PC-3 (cell line): Measurements from ENCODE around the gene NATD1. TPM values are rescaled to one million over a fixed set of nuclear protein-coding genes. Genes with fewer than 3 reads are reported as not detected.

ENCODE experiments used
- ATAC-seq: fragments of 200-7000 bp; cut with Tn5 transposase; 2 replicates; pipeline ENCODE4 v1.9.1; 2020; ENCODE audit warnings: mild to moderate bottlenecking, moderate library complexity
- BruUV-seq: library from RNA; stranded (reverse); fragments of 400-500 nt; replicated peaks from 2 replicates; lab custom pipeline; 2021; lab: Mats Ljungman, UMichigan
- CTCF ChIA-PET: fragments of 300-600 bp; sonication (Branson Sonifier 250); formaldehyde crosslinking; loops from one replicate; lab custom pipeline; 2022; ENCODE audit warnings: antibody characterized with exemption; lab: Charles Lee
- POLR2A ChIA-PET: fragments of 300-600 bp; sonication (Branson Sonifier 250); formaldehyde crosslinking; loops from one replicate; lab custom pipeline; 2022; ENCODE audit warnings: antibody characterized with exemption; ENCODE audit not compliant: unreplicated experiment; lab: Charles Lee
- DNase-seq: peaks from one replicate; pipeline ENCODE4 v3.0.0-alpha.2; 2015
- H2AFZ ChIP-seq: fragments of 300-600 bp; sonication (generic); 2 replicates; pipeline ENCODE4 v1.6.0; 2016; ENCODE audit warnings: antibody characterized with exemption, low read length
- H3F3A ChIP-seq: fragments of 300-600 bp; sonication (generic); one replicate; pipeline ENCODE4 v1.6.0; 2017; ENCODE audit warnings: antibody characterized with exemption, low read length, control low read depth, mild to moderate bottlenecking; ENCODE audit not compliant: unreplicated experiment
- H3K27ac ChIP-seq: fragments of 300-600 bp; sonication (generic); 2 replicates; pipeline ENCODE4 v1.5.1; 2016; ENCODE audit warnings: mild to moderate bottlenecking, low read length
- H3K27me3 ChIP-seq: fragments of 300-600 bp; sonication (generic); 2 replicates; pipeline ENCODE4 v1.6.1; 2016; ENCODE audit warnings: low read length, mixed read lengths
- H3K36me3 ChIP-seq: fragments of 300-600 bp; sonication (generic); 2 replicates; pipeline ENCODE4 v1.6.1; 2016; ENCODE audit warnings: low read depth, mixed run types, low read length, mixed read lengths
- H3K4me1 ChIP-seq: fragments of 300-600 bp; sonication (generic); 2 replicates; pipeline ENCODE4 v1.5.1; 2016; ENCODE audit warnings: low read length; ENCODE audit not compliant: insufficient read depth
- H3K4me2 ChIP-seq: fragments of 300-600 bp; sonication (generic); 2 replicates; pipeline ENCODE4 v1.6.0; 2016; ENCODE audit warnings: low read length
- H3K4me3 ChIP-seq: fragments of 300-600 bp; sonication (generic); 2 replicates; pipeline ENCODE4 v1.5.1; 2016; ENCODE audit warnings: mild to moderate bottlenecking, low read length, mixed read lengths
- H3K79me2 ChIP-seq: fragments of 300-600 bp; sonication (generic); 2 replicates; pipeline ENCODE4 v1.6.1; 2017; ENCODE audit warnings: low read length, mixed read lengths
- H3K9ac ChIP-seq: fragments of 300-600 bp; sonication (generic); 2 replicates; pipeline ENCODE4 v1.6.0; 2016; ENCODE audit warnings: mild to moderate bottlenecking, low read length
- H3K9me2 ChIP-seq: fragments of 300-600 bp; sonication (generic); replicated peaks from 2 replicates; pipeline ENCODE4 v1.6.1; 2016; ENCODE audit warnings: mixed run types, low read length, mixed read lengths
- H3K9me3 ChIP-seq: fragments of 300-600 bp; sonication (generic); 2 replicates; pipeline ENCODE4 v1.6.1; 2016; ENCODE audit warnings: low read length, mixed read lengths
- H4K20me1 ChIP-seq: fragments of 300-600 bp; sonication (generic); 2 replicates; pipeline ENCODE4 v1.6.1; 2016; ENCODE audit warnings: low read length, mixed read lengths
- CTCF ChIP-seq: fragments of 300-600 bp; sonication (generic); conservative IDR thresholded peaks from 2 replicates; pipeline ENCODE4 v1.5.1; 2017; ENCODE audit warnings: antibody characterized with exemption, low read depth, mild to moderate bottlenecking, low read length
- EZH2 ChIP-seq: fragments of 300-600 bp; sonication (generic); IDR thresholded peaks from one replicate; pipeline ENCODE4 v1.6.1; 2017; ENCODE audit warnings: antibody characterized with exemption, mild to moderate bottlenecking, low read length; ENCODE audit not compliant: unreplicated experiment
- EZH2phosphoT487 ChIP-seq: fragments of 300-600 bp; sonication (generic); IDR thresholded peaks from 2 replicates; pipeline ENCODE4 v1.6.1; 2018; ENCODE audit warnings: mild to moderate bottlenecking, antibody characterized with exemption, low read length, borderline replicate concordance
- intact Hi-C: fragments of 100-400 bp; cut with micrococcal nuclease; formaldehyde crosslinking; loops from 2 replicates; pipeline ENCODE4 v1.9.0; 2023
- total RNA-seq: library from RNA; depleted of rRNA; stranded (reverse); fragments of >200 nt; gene quantifications from 2 replicates; pipeline ENCODE4 v1.2.3, GENCODE V29; 2014

NATD1 gene
- total RNA-seq, 1 experiment from 2014 or later = 0.73 TPM

GRCh38 chr17:21263376-21263775, 10.2 kb upstream of the NATD1 start:
- ATAC-seq (no peak), DNase-seq (peak; percentile 61)
- BruUV-seq = no TSS peak
- no peak overlapping the region for H3K9ac ChIP-seq
- ChIA-PET POLR2A (no interaction called here), CTCF (no interaction called here)
- no peak overlapping the region for H3K4me3 ChIP-seq
- no peak overlapping the region for H3K27ac ChIP-seq
- no peaks in the 10 kb centered on the region for H3K79me2 ChIP-seq
- TF ChIP-seq EZH2phosphoT487 = no peak
- H2AFZ ChIP-seq = no peak overlapping the region
- no peaks in the 10 kb centered on the region for H3K36me3 ChIP-seq
- H3K4me2 ChIP-seq = no peak overlapping the region
- intact Hi-C loops = no loop called here
- no peaks in the 10 kb centered on the region for H3K4me1 ChIP-seq
- no peaks in the 10 kb centered on the region for H3K27me3 ChIP-seq
- H3K9me2 ChIP-seq = no peaks in the 10 kb centered on the region
- no peaks in the 10 kb centered on the region for H4K20me1 ChIP-seq
- no peaks in the 10 kb centered on the region for H3K9me3 ChIP-seq
- H3F3A ChIP-seq = no peaks in the 10 kb centered on the region

GRCh38 chr17:21262259-21262993, 9.2 kb upstream of the NATD1 start:
- Histone ChIP-seq H3K9me3 (no peaks in the 10 kb centered on the region), H3K79me2 (no peaks in the 10 kb centered on the region), H3F3A (no peaks in the 10 kb centered on the region), H3K36me3 (no peaks in the 10 kb centered on the region), H3K4me1 (no peaks in the 10 kb centered on the region), H3K9ac (no peak overlapping the region), H3K27ac (no peak overlapping the region), H3K27me3 (no peaks in the 10 kb centered on the region), H3K4me3 (no peak overlapping the region), H3K9me2 (no peaks in the 10 kb centered on the region), H3K4me2 (no peak overlapping the region), H2AFZ (no peak overlapping the region), H4K20me1 (no peaks in the 10 kb centered on the region)
- POLR2A ChIA-PET = no interaction called here
- no peak for DNase-seq
- no peak for ATAC-seq
- no TSS peak for BruUV-seq
- intact Hi-C loops = no loop called here
- CTCF ChIA-PET = no interaction called here
- TF ChIP-seq EZH2 = no peak
- no peak for TF ChIP-seq CTCF
- TF ChIP-seq EZH2phosphoT487 = no peak

GRCh38 chr17:21258593-21258992, 5.4 kb upstream of the NATD1 start:
- CTCF ChIA-PET = no interaction called here
- Histone ChIP-seq H3F3A (no peaks in the 10 kb centered on the region), H3K79me2 (no peaks in the 10 kb centered on the region)

More at GRCh38 chr17:21258593-21258992, 5.4 kb upstream of the NATD1 start:
- no peaks in the 10 kb centered on the region for H4K20me1 ChIP-seq
- POLR2A ChIA-PET = no interaction called here
- H3K4me2 ChIP-seq = no peak overlapping the region
- no TSS peak for BruUV-seq
- no peaks in the 10 kb centered on the region for H3K36me3 ChIP-seq
- H3K9ac ChIP-seq = no peak overlapping the region
- no peak overlapping the region for H2AFZ ChIP-seq
- H3K4me1 ChIP-seq = peaks cover 7% of the 10 kb centered on the region
- no peak for TF ChIP-seq EZH2
- DNase-seq (no peak), ATAC-seq (no peak)
- H3K27me3 ChIP-seq = no peaks in the 10 kb centered on the region
- H3K9me2 ChIP-seq = no peaks in the 10 kb centered on the region
- H3K27ac ChIP-seq = no peak overlapping the region
- intact Hi-C loops = no loop called here
- no peaks in the 10 kb centered on the region for H3K9me3 ChIP-seq
- no peak overlapping the region for H3K4me3 ChIP-seq
